ENCODE measurements around the gene FSTL4. TPM values are rescaled to one million over a fixed set of nuclear protein-coding genes. Genes with fewer than 3 reads are reported as not detected.
A peak's percentile ranks its signal among the peaks of the same experiment; 100 is the strongest.

Gene FSTL4
- total RNA-seq, 1 donor from 2014 or later: not detected

- DNase-seq (ENCODE audit: low spot score): peak; percentile 59
Observed at GRCh38 chr5:133327946-133328401, 284.4 kb downstream of the FSTL4 start.

- no peak for DNase-seq (ENCODE audit: low spot score)
Observed at GRCh38 chr5:133326361-133326760, 286.0 kb downstream of the FSTL4 start.

DNA sequence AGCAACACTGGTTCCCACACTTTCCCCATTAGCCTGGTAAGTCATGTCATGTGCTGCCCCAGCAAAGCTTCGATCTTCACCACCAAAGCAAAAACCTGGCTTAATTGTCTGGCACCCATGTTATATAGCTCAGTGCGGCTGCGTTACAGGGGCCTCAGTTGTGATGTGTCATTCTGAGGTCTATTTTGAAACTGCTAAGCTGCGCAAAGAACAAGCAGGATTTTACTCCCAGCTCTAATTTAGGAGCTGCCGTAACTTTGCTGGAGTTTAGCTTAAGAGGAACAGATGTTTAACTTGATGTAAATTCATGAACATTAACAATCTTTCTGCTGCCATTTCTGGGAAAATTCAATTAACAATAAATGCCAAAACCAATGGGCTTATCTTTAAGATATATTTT lies 286.5 kb downstream of the FSTL4 start:
- DNase-seq (ENCODE audit: low spot score): no peak

- DNase-seq (ENCODE audit: low spot score): no peak
Observed at GRCh38 chr5:133324926-133325325, 287.4 kb downstream of the FSTL4 start.

GRCh38 chr5:133323494-133324457 lies 288.6 kb downstream of the FSTL4 start:
- DNase-seq (ENCODE audit: low spot score): no peak

DNA sequence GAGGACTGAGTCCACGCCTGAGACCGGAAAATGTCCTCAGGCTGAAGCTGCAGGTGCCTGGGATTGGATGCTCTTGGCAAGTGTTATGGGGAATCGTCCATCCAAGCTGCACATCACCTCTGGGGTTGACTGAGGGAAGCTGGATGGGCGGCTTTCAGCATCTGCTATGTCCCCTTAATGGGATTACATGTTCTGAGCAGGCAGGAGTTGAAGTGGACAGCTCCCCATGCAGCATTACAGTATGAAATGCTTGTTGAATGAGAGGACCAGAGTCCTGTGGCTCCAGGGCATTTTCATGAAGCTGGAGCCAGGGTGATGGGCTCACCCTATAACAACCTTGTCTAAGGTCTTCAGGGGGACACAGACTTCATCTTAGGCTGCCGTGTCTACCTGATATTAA lies 289.6 kb downstream of the FSTL4 start:
- DNase-seq (ENCODE audit: low spot score): no peak

DNA sequence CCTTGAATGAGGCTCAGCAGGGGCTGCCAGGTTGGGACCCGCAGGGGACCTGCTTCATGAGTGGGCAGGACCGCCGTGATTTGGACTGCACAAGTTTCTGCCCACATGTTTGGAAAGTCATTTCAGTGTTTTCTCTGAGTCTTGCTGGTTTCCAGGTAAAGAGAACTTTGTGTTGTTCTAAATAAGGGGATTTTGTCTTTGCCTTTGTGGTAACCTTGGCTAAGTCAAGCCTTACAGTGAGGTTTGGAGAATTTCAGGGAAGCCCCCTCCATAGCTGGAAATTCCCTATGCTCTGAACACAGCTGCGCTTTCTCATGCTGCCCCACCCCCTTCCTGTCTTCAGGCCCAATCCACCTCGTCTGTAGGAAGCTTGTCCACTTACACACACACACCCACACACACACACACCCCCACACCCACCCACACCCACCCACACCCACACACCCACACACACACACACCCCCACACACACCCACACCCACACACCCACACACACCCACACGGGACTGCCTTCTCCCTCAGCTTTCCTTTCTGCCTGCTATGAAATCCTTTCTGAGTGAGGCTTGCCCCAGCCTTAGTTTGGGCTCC lies 290.4 kb downstream of the FSTL4 start:
- no peak for DNase-seq (ENCODE audit: low spot score)

GRCh38 chr5:133321286-133321832 lies 291.0 kb downstream of the FSTL4 start:
- DNase-seq (ENCODE audit: low spot score): no peak

- DNase-seq (ENCODE audit: low spot score): no peak
Observed at GRCh38 chr5:133319905-133320520, 292.3 kb downstream of the FSTL4 start.

DNA sequence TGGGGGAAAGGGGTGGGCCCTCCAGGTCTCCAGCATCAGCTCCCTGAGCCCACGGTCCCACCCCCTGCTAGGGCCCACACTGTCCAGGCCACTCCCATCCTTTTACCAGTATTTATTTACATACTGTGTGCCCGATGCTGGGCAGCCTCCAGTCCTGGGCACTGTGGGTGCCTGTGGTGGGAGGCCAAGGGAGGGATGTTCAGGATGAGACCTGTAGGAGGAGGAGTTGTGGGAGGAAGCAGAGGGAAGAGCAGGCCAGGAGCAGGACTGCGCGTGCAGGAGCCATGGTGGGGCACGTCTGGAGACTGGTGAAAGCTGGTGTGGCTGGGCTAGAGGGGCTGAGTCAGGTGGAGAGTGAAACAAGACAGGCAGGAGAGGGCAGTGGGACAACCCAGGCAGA lies 293.1 kb downstream of the FSTL4 start:
- no peak for DNase-seq (ENCODE audit: low spot score)

- no peak for DNase-seq (ENCODE audit: low spot score)
Observed at GRCh38 chr5:133317558-133317957, 294.8 kb downstream of the FSTL4 start.

GRCh38 chr5:133316346-133317343 lies 295.7 kb downstream of the FSTL4 start:
- DNase-seq (ENCODE audit: low spot score): no peak

DNA sequence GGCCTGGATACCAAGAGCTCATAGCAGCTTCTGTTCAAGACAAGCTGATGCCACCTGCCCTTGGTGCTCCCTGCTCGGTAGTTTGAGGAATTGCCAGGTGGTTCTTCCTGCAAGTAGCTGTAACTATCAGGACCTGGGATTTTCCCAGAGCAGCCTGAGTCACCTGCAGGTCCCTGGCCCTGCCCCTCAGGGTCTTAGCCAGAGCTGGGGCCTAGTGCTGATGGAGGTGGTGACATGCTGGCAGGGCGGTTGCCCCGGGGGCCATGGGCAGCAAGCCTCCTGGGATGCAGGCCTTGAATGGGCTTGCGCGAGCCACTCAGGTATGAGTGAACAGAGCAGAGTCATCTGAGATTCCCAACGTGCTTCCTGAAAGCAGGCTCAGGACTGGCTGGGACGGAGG lies 298.3 kb downstream of the FSTL4 start:
- no peak for DNase-seq (ENCODE audit: low spot score)

DNA sequence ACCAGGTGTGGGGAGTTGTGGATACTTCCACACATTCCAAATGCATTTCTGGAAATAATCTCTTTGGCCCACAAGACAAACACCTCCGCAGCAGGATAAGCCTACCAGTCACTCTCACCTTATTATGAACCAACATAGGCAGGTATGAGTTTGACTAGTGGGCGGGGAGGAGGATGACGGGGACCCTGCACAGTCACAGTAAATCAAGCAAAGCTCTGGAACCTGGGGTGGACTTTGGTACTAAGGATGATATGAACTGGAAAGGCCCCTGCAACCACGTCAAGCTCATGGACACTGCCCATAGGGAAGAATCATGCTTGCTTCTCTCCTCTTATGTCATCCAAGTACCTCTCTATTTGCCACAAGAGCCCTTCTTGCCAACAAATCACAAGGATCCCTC lies 301.2 kb downstream of the FSTL4 start:
- no peak for DNase-seq (ENCODE audit: low spot score)

- no peak for DNase-seq (ENCODE audit: low spot score)
Observed at GRCh38 chr5:133309984-133310621, 302.2 kb downstream of the FSTL4 start.

GRCh38 chr5:133309166-133309795 lies 303.1 kb downstream of the FSTL4 start:
- no peak for DNase-seq (ENCODE audit: low spot score)

DNA sequence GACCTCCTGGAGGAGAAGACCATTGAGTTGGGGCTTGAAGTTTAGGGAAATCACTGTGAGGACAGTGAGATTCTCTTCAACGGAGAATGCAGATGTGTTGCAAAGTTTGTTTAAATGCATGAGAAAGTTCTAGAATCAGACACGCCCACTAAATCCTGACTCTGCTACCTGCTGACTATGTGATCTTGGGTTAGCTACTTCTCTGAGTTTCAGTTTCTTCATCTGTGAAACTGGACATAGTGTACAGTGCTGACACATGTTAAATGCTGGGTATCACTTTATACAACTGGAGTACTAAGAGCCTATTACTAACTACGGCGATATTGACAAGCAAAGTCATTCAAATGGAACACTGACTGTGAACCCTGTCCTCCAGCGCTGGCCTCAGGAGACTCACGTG lies 305.1 kb downstream of the FSTL4 start:
- no peak for DNase-seq (ENCODE audit: low spot score)

GRCh38 chr5:133304707-133305216 lies 307.6 kb downstream of the FSTL4 start:
- DNase-seq (ENCODE audit: low spot score): no peak

DNA sequence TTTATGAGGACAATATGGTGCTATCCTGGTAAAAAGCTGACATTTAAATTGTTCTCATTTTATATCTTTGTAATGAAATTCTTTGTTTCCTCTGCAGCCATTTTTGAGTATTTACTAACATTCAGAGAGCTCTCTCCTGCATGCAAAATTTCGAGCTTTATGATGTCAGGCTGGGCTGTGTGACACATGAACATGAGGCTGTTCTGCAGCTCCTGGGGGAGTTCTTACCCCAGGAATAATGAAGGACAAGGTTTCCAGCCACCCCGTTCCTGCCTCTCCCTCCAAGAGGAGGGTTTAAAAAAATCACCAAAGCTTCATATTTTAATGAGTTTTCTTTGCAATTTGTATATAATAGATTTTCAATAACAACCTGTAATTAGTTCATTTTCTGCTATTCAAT lies 308.2 kb downstream of the FSTL4 start:
- DNase-seq (ENCODE audit: low spot score): no peak
